Measurements from ENCODE around the gene PLCB3. TPM values are rescaled to one million over a fixed set of nuclear protein-coding genes. Genes with fewer than 3 reads are reported as not detected.

The PLCB3 gene
- total and polyA plus RNA-seq, 3 experiments from 2014 or later = 0.47 to 13.6 (median 12.5) TPM

- H3K36me3 Mint-ChIP-seq = peaks cover 0 to 13% (median 0%) of the 10 kb centered on the region in 3 donors
- no peaks in the 10 kb centered on the region for H3K36me3 ChIP-seq (ENCODE audit: insufficient read depth, low read length)
- peak in 1 of 5 donors; percentile 49 for DNase-seq
- peak overlapping the region; percentile 60 to 97 (median 85) for H3K4me3 Mint-ChIP-seq
- CTCF ChIA-PET = interaction anchor here (0.8 to 1.6 kb wide), 7 partner anchors 8 to 72 kb away, joined by 3 to 4 read pairs (median 3); partner anchors contain the start of genes FKBP2 and PLCB3
- H3K27me3 ChIP-seq (ENCODE audit: insufficient read depth, low read length, poor library complexity, severe bottlenecking) = no peaks in the 10 kb centered on the region
- H3K4me1 Mint-ChIP-seq = peaks cover 33 to 65% (median 52%) of the 10 kb centered on the region in 3 donors
- peaks cover 0 to 2% of the 10 kb centered on the region in 2 donors for H3K27me3 Mint-ChIP-seq
- H3K27ac Mint-ChIP-seq = peak overlapping the region; percentile 37 to 96 (median 78)
- no peak overlapping the region for H3K4me3 ChIP-seq (ENCODE audit: low read length)
- no peaks in the 10 kb centered on the region for H3K9me3 ChIP-seq (ENCODE audit: low read length)
- no peaks in the 10 kb centered on the region for H3K9me3 Mint-ChIP-seq
- POLR2A ChIA-PET = interaction anchor here (1.1 to 1.3 kb wide), 3 partner anchors 9 to 24 kb away, joined by 3 read pairs; partner anchors contain the start of gene FKBP2
- H3K27ac ChIP-seq (ENCODE audit: low read depth, low read length) = no peak overlapping the region
- peaks cover 51% of the 10 kb centered on the region for H3K4me1 ChIP-seq (ENCODE audit: insufficient read depth, low read length)
Measured at GRCh38 chr11:64232182-64232966, 19.0 kb upstream of the PLCB3 start.

- Mint-ChIP-seq H3K27me3 (peaks cover 0 to 2% of the 10 kb centered on the region in 2 donors), H3K9me3 (no peaks in the 10 kb centered on the region), H3K27ac (peak overlapping the region; percentile 37 to 96 (median 77)), H3K4me1 (peaks cover 29 to 60% (median 48%) of the 10 kb centered on the region in 3 donors), H3K36me3 (peaks cover 0 to 17% (median 0%) of the 10 kb centered on the region in 3 donors), H3K4me3 (peak overlapping the region; percentile 36 to 97 (median 72))
- POLR2A ChIA-PET = interaction anchor here (1.1 to 2.5 kb wide), 4 partner anchors 8 to 25 kb away, joined by 3 to 8 read pairs (median 3); partner anchors contain the start of genes FKBP2 and PPP1R14B
- no peak for DNase-seq
- Histone ChIP-seq H3K27me3 (ENCODE audit: insufficient read depth, low read length, poor library complexity, severe bottlenecking) (no peaks in the 10 kb centered on the region), H3K36me3 (ENCODE audit: insufficient read depth, low read length) (no peaks in the 10 kb centered on the region), H3K9me3 (ENCODE audit: low read length) (no peaks in the 10 kb centered on the region), H3K4me3 (ENCODE audit: low read length) (no peak overlapping the region), H3K4me1 (ENCODE audit: insufficient read depth, low read length) (peaks cover 48% of the 10 kb centered on the region), H3K27ac (ENCODE audit: low read depth, low read length) (no peak overlapping the region)
- CTCF ChIA-PET = interaction anchor here (0.7 to 1.6 kb wide), 5 partner anchors 9 to 68 kb away, joined by 3 to 4 read pairs (median 3); partner anchors contain the start of gene PLCB3
Measured at GRCh38 chr11:64232967-64233315, 18.4 kb upstream of the PLCB3 start.

- ChIA-PET POLR2A (interaction anchor here (2.5 kb wide), 1 partner anchor 12 kb away, joined by 8 read pairs; the partner anchor contains the start of gene PPP1R14B), CTCF (interaction anchor here (1.0 to 3.2 kb wide), 3 partner anchors 27 to 67 kb away, joined by 3 to 11 read pairs (median 6); partner anchors contain the start of gene FERMT3)
- Mint-ChIP-seq H3K9me3 (no peaks in the 10 kb centered on the region), H3K4me3 (peak within 1 kb of the TSS; percentile 78 to 97 (median 83)), H3K36me3 (peaks cover 0 to 28% (median 0%) of the 10 kb centered on the region in 3 donors), H3K27ac (peak within 1 kb of the TSS; percentile 75 to 96 (median 89)), H3K27me3 (peaks cover 0 to 2% of the 10 kb centered on the region in 2 donors), H3K4me1 (peaks cover 27 to 62% (median 41%) of the 10 kb centered on the region in 3 donors)
- Histone ChIP-seq H3K9me3 (ENCODE audit: low read length) (no peaks in the 10 kb centered on the region), H3K4me3 (ENCODE audit: low read length) (peak within 1 kb of the TSS; percentile 67), H3K36me3 (ENCODE audit: insufficient read depth, low read length) (no peaks in the 10 kb centered on the region), H3K27ac (ENCODE audit: low read depth, low read length) (peak within 1 kb of the TSS; percentile 49), H3K27me3 (ENCODE audit: insufficient read depth, low read length, poor library complexity, severe bottlenecking) (no peaks in the 10 kb centered on the region), H3K4me1 (ENCODE audit: insufficient read depth, low read length) (peaks cover 44% of the 10 kb centered on the region)
- DNase-seq = peak; percentile 65 to 82 (median 70)
Measured at GRCh38 chr11:64233913-64234586, 17.3 kb upstream of the PLCB3 start, which contains the start of gene VEGFB. Gene VEGFB (plus strand): TSS chr11:64234584. CDS start chr11:64234834, 250 bp downstream.

GRCh38 chr11:64234647-64235379, 16.5 kb upstream of the PLCB3 start:
- POLR2A ChIA-PET = interaction anchor here (1.2 to 2.5 kb wide), 2 partner anchors 8 to 11 kb away, joined by 3 to 8 read pairs; partner anchors contain the start of genes NUDT22 and PPP1R14B
- Histone ChIP-seq H3K9me3 (ENCODE audit: low read length) (no peaks in the 10 kb centered on the region), H3K27me3 (ENCODE audit: insufficient read depth, low read length, poor library complexity, severe bottlenecking) (no peaks in the 10 kb centered on the region), H3K4me3 (ENCODE audit: low read length) (peak overlapping the region; percentile 67), H3K4me1 (ENCODE audit: insufficient read depth, low read length) (peaks cover 38% of the 10 kb centered on the region), H3K27ac (ENCODE audit: low read depth, low read length) (peak overlapping the region; percentile 49), H3K36me3 (ENCODE audit: insufficient read depth, low read length) (no peaks in the 10 kb centered on the region)
- Mint-ChIP-seq H3K9me3 (no peaks in the 10 kb centered on the region), H3K36me3 (peaks cover 0 to 28% (median 0%) of the 10 kb centered on the region in 3 donors), H3K4me1 (peaks cover 21 to 57% (median 35%) of the 10 kb centered on the region in 3 donors), H3K4me3 (peak overlapping the region; percentile 70 to 89 (median 79)), H3K27me3 (peaks cover 0 to 2% of the 10 kb centered on the region in 2 donors), H3K27ac (peak overlapping the region; percentile 75 to 96 (median 86))
- CTCF ChIA-PET = interaction anchor here (0.6 to 3.2 kb wide), 8 partner anchors 8 to 69 kb away, joined by 3 to 11 read pairs (median 4); partner anchors contain the start of genes FERMT3, NUDT22, PLCB3 and TRPT1
- DNase-seq = peak; percentile 51 to 72 (median 64)

- Mint-ChIP-seq H3K4me1 (peaks cover 24 to 58% (median 40%) of the 10 kb centered on the region in 3 donors), H3K36me3 (peaks cover 0 to 25% (median 0%) of the 10 kb centered on the region in 3 donors), H3K27ac (peak overlapping the region; percentile 75 to 96 (median 86)), H3K9me3 (no peaks in the 10 kb centered on the region), H3K4me3 (peak overlapping the region; percentile 70 to 89 (median 79)), H3K27me3 (peaks cover 0 to 2% of the 10 kb centered on the region in 2 donors)
- CTCF ChIA-PET = interaction anchor here (0.7 to 3.2 kb wide), 7 partner anchors 9 to 69 kb away, joined by 3 to 11 read pairs (median 6); partner anchors contain the start of genes FERMT3, NUDT22, PLCB3 and TRPT1
- Histone ChIP-seq H3K36me3 (ENCODE audit: insufficient read depth, low read length) (no peaks in the 10 kb centered on the region), H3K27me3 (ENCODE audit: insufficient read depth, low read length, poor library complexity, severe bottlenecking) (no peaks in the 10 kb centered on the region), H3K9me3 (ENCODE audit: low read length) (no peaks in the 10 kb centered on the region), H3K4me3 (ENCODE audit: low read length) (peak overlapping the region; percentile 67), H3K27ac (ENCODE audit: low read depth, low read length) (peak overlapping the region; percentile 49), H3K4me1 (ENCODE audit: insufficient read depth, low read length) (peaks cover 44% of the 10 kb centered on the region)
- POLR2A ChIA-PET = interaction anchor here (1.2 to 2.5 kb wide), 2 partner anchors 9 to 10 kb away, joined by 3 to 8 read pairs; partner anchors contain the start of genes NUDT22 and PPP1R14B
- DNase-seq = peak in 1 of 5 donors; percentile 45
Measured at GRCh38 chr11:64235437-64236161, 15.7 kb upstream of the PLCB3 start.

- H3K27me3 Mint-ChIP-seq = peaks cover 0 to 2% of the 10 kb centered on the region in 2 donors
- H3K27ac Mint-ChIP-seq = peak overlapping the region in 5 of 8 donors; percentile 47 to 100 (median 77)
- ChIA-PET CTCF (interaction anchor here (1.0 to 1.9 kb wide), 3 partner anchors 9 to 52 kb away, joined by 3 to 6 read pairs (median 3); partner anchors contain the start of genes PPP1R14B and STIP1), POLR2A (interaction anchor here (1.3 kb wide), 1 partner anchor 32 kb away, joined by 3 read pairs; no protein-coding TSS in a partner anchor)
- peaks cover 21 to 54% (median 27%) of the 10 kb centered on the region in 3 donors for H3K4me1 Mint-ChIP-seq
- H3K36me3 Mint-ChIP-seq = peaks cover 0 to 30% (median 0%) of the 10 kb centered on the region in 3 donors
- H3K27ac ChIP-seq (ENCODE audit: low read depth, low read length) = no peak overlapping the region
- peaks cover 35% of the 10 kb centered on the region for H3K4me1 ChIP-seq (ENCODE audit: insufficient read depth, low read length)
- no peaks in the 10 kb centered on the region for H3K36me3 ChIP-seq (ENCODE audit: insufficient read depth, low read length)
- H3K4me3 ChIP-seq (ENCODE audit: low read length) = no peak overlapping the region
- H3K9me3 ChIP-seq (ENCODE audit: low read length) = no peaks in the 10 kb centered on the region
- no peaks in the 10 kb centered on the region for H3K9me3 Mint-ChIP-seq
- no peaks in the 10 kb centered on the region for H3K27me3 ChIP-seq (ENCODE audit: insufficient read depth, low read length, poor library complexity, severe bottlenecking)
- peak in 1 of 5 donors; percentile 44 for DNase-seq
- peak overlapping the region in 2 of 7 donors; percentile 23 to 84 for H3K4me3 Mint-ChIP-seq
Measured at GRCh38 chr11:64237484-64237951, 13.8 kb upstream of the PLCB3 start.
